HFFc6 (cell line): ENCODE measurements around the gene HOXA2. TPM values are rescaled to one million over a fixed set of nuclear protein-coding genes. Genes with fewer than 3 reads are reported as not detected.

Experiments
- DNase-seq: peaks from one replicate; pipeline ENCODE4 v3.0.0-alpha.2; 2018
- H3K27ac Mint-ChIP-seq: 2 replicates; pipeline ENCODE4 v1.8.0; 2020; ENCODE audit warnings: mild to moderate bottlenecking, mixed read lengths
- H3K27me3 Mint-ChIP-seq: 2 replicates; pipeline ENCODE4 v1.8.0; 2021; ENCODE audit warnings: mild to moderate bottlenecking, moderate library complexity, mixed read lengths; ENCODE audit not compliant: insufficient read depth
- H3K36me3 Mint-ChIP-seq: 2 replicates; pipeline ENCODE4 v1.8.0; 2021; ENCODE audit warnings: low read depth, mixed read lengths
- H3K4me1 Mint-ChIP-seq: 2 replicates; pipeline ENCODE4 v1.8.0; 2020; ENCODE audit warnings: low read depth, mixed read lengths
- H3K4me3 Mint-ChIP-seq: 2 replicates; pipeline ENCODE4 v1.8.0; 2020; ENCODE audit warnings: mild to moderate bottlenecking, moderate library complexity, mixed read lengths
- H3K9me3 Mint-ChIP-seq: 2 replicates; pipeline ENCODE4 v1.8.0; 2020; ENCODE audit warnings: mild to moderate bottlenecking, mixed read lengths
- total RNA-seq, 6 experiments: library from RNA; stranded (reverse); fragmentation: NEBNext Ultra II Directional; extraction: Animal tissue kit (Norgen Biotek cat#: 25700); gene quantifications; 2 replicates in 1 of 6; 3 replicates in 5 of 6; pipeline ENCODE4 v1.2.3, GENCODE V29; 2021
- TF ChIP-seq, protein P1 (sequence below): fragments of 200-600 bp; sonication (generic); IDR thresholded peaks from 2 replicates; pipeline ENCODE4 v1.5.0; 2021; ENCODE audit warnings: antibody characterized with exemption, mild to moderate bottlenecking

The HOXA2 gene
- total RNA-seq, 6 experiments from 2014 or later, result 0.10 to 0.17 (median 0.14) TPM; not detected in 3

GRCh38 chr7:27123007-27123476 is 20.6 kb upstream of the HOXA2 start:
- TF ChIP-seq, protein P1, sequence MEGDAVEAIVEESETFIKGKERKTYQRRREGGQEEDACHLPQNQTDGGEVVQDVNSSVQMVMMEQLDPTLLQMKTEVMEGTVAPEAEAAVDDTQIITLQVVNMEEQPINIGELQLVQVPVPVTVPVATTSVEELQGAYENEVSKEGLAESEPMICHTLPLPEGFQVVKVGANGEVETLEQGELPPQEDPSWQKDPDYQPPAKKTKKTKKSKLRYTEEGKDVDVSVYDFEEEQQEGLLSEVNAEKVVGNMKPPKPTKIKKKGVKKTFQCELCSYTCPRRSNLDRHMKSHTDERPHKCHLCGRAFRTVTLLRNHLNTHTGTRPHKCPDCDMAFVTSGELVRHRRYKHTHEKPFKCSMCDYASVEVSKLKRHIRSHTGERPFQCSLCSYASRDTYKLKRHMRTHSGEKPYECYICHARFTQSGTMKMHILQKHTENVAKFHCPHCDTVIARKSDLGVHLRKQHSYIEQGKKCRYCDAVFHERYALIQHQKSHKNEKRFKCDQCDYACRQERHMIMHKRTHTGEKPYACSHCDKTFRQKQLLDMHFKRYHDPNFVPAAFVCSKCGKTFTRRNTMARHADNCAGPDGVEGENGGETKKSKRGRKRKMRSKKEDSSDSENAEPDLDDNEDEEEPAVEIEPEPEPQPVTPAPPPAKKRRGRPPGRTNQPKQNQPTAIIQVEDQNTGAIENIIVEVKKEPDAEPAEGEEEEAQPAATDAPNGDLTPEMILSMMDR, result no peak
- H3K9me3 Mint-ChIP-seq, result no peaks in the 10 kb centered on the region
- H3K27ac Mint-ChIP-seq, result no peak overlapping the region
- peaks cover 32% of the 10 kb centered on the region for H3K27me3 Mint-ChIP-seq
- no peak overlapping the region for H3K4me3 Mint-ChIP-seq
- DNase-seq, result no peak
- no peaks in the 10 kb centered on the region; the same call in 1 of the 2 replicates for H3K36me3 Mint-ChIP-seq
- peaks cover 16% of the 10 kb centered on the region for H3K4me1 Mint-ChIP-seq

DNA sequence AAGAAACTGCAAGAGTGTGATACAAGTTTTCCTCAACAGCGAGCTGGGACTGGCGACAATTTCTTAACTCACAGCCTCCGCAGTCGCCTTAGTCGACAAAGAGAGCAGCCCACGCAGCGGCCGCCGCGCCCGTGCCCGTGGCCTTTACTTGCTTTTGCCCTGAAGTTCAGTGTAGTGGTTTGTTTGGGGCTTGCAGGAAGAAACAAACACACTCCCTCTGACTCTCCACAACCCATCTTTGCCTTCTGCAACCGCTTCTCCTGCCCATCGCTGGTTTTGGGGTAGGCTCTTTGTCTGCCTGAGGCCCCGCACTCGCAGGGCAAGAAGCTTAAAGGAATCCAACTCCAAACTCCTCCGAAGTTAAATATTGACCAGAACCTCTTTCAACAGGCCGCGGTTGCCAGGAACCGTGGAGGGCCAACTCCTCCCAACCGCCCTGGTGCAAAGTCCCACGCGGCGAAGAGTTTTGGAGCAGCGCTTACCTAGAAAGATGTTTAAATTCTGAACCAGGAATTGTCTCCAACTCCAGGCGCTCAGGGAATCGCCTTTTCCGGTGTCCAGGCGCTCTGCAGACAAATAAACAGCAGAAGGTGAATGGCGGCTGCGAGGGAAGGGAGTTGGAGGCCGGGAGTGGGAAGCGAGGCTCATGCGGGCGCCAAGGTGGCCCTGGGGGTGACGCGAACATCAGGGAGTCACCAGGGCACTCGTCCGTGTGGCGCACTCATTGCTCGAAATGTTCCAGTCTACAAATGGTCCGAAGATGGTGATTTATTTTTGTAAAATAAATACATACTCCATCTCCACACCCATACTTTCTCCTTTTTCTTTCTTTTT is 19.8 kb upstream of the HOXA2 start:
- TF ChIP-seq, protein P1, result no peak
- H3K36me3 Mint-ChIP-seq, result no peaks in the 10 kb centered on the region; the same call in 1 of the 2 replicates
- no peak overlapping the region for H3K4me3 Mint-ChIP-seq
- H3K4me1 Mint-ChIP-seq, result peaks cover 16% of the 10 kb centered on the region
- no peak for DNase-seq
- H3K9me3 Mint-ChIP-seq, result no peaks in the 10 kb centered on the region
- peaks cover 26% of the 10 kb centered on the region for H3K27me3 Mint-ChIP-seq
- no peak overlapping the region for H3K27ac Mint-ChIP-seq

DNA sequence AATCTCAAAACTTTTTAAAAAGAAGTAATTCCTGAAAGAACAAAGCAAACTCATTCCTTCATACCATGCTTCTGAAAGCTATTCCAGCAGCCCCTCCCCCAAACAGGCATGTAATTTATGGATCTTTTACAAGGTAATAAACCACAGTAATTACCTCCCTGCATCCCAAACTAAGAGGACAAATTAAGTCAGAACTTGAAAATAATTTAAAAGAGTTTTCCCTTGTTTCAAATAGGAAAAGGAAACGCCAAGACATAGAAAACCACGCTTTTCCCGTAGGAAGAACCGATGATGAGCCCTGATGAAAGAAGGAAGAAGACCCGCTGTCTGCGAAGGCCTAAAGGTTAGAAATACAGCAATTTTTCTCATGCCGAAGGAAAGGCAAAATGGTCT is 19.2 kb upstream of the HOXA2 start:
- TF ChIP-seq, protein P1, result no peak
- H3K27ac Mint-ChIP-seq, result no peak overlapping the region
- no peak for DNase-seq
- peaks cover 25% of the 10 kb centered on the region for H3K27me3 Mint-ChIP-seq
- no peaks in the 10 kb centered on the region; the same call in 1 of the 2 replicates for H3K36me3 Mint-ChIP-seq
- peaks cover 16% of the 10 kb centered on the region for H3K4me1 Mint-ChIP-seq
- H3K4me3 Mint-ChIP-seq, result no peak overlapping the region
- H3K9me3 Mint-ChIP-seq, result no peaks in the 10 kb centered on the region

- H3K27me3 Mint-ChIP-seq, result peaks cover 30% of the 10 kb centered on the region
Observed at GRCh38 chr7:27119412-27119911, 17.0 kb upstream of the HOXA2 start.

DNA sequence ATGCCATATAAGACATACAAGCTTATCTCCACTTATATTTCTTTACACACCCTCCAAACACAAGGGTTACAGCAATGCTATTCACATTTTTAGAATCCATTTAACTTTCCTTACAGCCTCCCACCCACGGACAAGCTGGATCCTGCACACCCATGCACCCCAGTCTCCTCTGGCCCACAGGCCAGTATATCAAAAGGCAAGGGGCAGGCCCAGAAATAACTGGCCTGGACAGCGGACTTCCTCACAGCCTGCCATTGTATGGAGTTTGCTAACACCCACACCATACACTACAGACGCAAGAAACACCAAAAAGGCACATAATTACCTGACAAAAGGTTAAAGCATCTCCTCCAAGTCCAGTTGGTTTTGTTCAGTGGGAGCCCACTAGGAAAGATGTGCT is 16.1 kb upstream of the HOXA2 start:
- Mint-ChIP-seq H3K4me3 (no peak overlapping the region), H3K27ac (no peak overlapping the region), H3K9me3 (no peaks in the 10 kb centered on the region), H3K4me1 (peaks cover 16% of the 10 kb centered on the region), H3K27me3 (peaks cover 27% of the 10 kb centered on the region), H3K36me3 (no peaks in the 10 kb centered on the region; the same call in 1 of the 2 replicates)
- TF ChIP-seq, protein P1, result no peak
- no peak for DNase-seq

More at GRCh38 chr7:27119412-27119911, 17.0 kb upstream of the HOXA2 start:
- Mint-ChIP-seq H3K9me3 (no peaks in the 10 kb centered on the region), H3K4me3 (no peak overlapping the region), H3K27ac (no peak overlapping the region), H3K4me1 (peaks cover 21% of the 10 kb centered on the region), H3K36me3 (no peaks in the 10 kb centered on the region; the same call in 1 of the 2 replicates)
- TF ChIP-seq, protein P1, result no peak
- DNase-seq, result no peak
